ENCODE measurements around the gene ITPR3. TPM values are rescaled to one million over a fixed set of nuclear protein-coding genes. Genes with fewer than 3 reads are reported as not detected.

Gene ITPR3
- total and polyA plus RNA-seq, 2 of the 13 experiments (the other 11 are each of a cell fraction or from before 2014, with no cell fraction given) = 3.8 to 21.4 TPM

DNA sequence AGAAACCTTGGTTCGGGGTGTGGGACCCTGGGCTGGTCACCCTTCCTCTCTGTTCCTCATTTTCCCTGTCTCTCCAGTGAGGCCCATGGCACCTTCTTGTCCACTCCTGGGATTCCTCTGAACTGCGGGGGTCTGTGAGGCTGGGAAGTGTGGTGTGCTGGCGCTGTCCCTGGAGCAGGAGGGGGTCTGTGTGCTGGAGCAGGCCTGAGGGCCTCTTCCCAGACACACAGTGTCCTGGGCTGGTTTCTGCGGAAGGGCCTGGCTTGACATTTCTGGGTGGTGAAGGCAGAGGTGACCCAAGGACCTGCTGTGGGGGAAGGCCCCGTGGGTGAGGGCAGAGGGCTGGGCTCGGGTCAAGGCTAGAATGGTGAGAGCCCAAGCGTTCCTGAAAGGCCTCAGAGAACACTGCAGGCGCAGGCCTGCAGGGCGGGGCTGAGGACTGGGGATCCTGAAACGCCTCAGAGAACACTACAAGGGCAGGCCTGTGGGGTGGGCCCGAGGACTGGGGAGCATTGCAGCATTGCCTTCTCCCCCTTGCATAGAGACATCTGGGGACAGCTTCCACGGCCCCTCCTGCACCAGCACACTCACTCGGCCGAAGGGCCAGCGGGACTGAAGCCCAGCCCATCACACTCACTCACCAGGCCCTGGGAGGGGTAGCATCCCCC is 30.5 kb upstream of the ITPR3 start (continued):
- TF ChIP-seq, protein P1, sequence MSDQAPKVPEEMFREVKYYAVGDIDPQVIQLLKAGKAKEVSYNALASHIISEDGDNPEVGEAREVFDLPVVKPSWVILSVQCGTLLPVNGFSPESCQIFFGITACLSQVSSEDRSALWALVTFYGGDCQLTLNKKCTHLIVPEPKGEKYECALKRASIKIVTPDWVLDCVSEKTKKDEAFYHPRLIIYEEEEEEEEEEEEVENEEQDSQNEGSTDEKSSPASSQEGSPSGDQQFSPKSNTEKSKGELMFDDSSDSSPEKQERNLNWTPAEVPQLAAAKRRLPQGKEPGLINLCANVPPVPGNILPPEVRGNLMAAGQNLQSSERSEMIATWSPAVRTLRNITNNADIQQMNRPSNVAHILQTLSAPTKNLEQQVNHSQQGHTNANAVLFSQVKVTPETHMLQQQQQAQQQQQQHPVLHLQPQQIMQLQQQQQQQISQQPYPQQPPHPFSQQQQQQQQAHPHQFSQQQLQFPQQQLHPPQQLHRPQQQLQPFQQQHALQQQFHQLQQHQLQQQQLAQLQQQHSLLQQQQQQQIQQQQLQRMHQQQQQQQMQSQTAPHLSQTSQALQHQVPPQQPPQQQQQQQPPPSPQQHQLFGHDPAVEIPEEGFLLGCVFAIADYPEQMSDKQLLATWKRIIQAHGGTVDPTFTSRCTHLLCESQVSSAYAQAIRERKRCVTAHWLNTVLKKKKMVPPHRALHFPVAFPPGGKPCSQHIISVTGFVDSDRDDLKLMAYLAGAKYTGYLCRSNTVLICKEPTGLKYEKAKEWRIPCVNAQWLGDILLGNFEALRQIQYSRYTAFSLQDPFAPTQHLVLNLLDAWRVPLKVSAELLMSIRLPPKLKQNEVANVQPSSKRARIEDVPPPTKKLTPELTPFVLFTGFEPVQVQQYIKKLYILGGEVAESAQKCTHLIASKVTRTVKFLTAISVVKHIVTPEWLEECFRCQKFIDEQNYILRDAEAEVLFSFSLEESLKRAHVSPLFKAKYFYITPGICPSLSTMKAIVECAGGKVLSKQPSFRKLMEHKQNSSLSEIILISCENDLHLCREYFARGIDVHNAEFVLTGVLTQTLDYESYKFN (CRISPR knock-in tag; conservative IDR thresholded peaks at IDR 0.05) = peak; percentile 63
- TF ChIP-seq SRSF1 (optimal IDR thresholded peaks at IDR 0.05; ENCODE audit: low read depth, low read length) = peak; percentile 50
- TF ChIP-seq, protein P2, sequence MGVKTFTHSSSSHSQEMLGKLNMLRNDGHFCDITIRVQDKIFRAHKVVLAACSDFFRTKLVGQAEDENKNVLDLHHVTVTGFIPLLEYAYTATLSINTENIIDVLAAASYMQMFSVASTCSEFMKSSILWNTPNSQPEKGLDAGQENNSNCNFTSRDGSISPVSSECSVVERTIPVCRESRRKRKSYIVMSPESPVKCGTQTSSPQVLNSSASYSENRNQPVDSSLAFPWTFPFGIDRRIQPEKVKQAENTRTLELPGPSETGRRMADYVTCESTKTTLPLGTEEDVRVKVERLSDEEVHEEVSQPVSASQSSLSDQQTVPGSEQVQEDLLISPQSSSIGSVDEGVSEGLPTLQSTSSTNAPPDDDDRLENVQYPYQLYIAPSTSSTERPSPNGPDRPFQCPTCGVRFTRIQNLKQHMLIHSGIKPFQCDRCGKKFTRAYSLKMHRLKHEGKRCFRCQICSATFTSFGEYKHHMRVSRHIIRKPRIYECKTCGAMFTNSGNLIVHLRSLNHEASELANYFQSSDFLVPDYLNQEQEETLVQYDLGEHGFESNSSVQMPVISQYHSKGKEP (CRISPR knock-in tag; IDR thresholded peaks at IDR 0.05) = no peak
- TF ChIP-seq YEATS4 (CRISPR knock-in tag; IDR thresholded peaks at IDR 0.05; ENCODE audit: borderline replicate concordance) = no peak; the same call in 1 of the 2 replicates
- TF ChIP-seq, protein P3, sequence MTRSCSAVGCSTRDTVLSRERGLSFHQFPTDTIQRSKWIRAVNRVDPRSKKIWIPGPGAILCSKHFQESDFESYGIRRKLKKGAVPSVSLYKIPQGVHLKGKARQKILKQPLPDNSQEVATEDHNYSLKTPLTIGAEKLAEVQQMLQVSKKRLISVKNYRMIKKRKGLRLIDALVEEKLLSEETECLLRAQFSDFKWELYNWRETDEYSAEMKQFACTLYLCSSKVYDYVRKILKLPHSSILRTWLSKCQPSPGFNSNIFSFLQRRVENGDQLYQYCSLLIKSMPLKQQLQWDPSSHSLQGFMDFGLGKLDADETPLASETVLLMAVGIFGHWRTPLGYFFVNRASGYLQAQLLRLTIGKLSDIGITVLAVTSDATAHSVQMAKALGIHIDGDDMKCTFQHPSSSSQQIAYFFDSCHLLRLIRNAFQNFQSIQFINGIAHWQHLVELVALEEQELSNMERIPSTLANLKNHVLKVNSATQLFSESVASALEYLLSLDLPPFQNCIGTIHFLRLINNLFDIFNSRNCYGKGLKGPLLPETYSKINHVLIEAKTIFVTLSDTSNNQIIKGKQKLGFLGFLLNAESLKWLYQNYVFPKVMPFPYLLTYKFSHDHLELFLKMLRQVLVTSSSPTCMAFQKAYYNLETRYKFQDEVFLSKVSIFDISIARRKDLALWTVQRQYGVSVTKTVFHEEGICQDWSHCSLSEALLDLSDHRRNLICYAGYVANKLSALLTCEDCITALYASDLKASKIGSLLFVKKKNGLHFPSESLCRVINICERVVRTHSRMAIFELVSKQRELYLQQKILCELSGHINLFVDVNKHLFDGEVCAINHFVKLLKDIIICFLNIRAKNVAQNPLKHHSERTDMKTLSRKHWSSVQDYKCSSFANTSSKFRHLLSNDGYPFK (CRISPR knock-in tag; IDR thresholded peaks at IDR 0.05; ENCODE audit: borderline replicate concordance) = no peak
- no peak for TF ChIP-seq FOXA1 (IDR thresholded peaks at IDR 0.05)
- 0 out of 2 replicates have a peak, but pooled peaks have one; percentile 13 for TF ChIP-seq FOXA1 (CRISPR knock-in tag; IDR thresholded peaks at IDR 0.05)
- no peak for TF ChIP-seq GPN1 (CRISPR knock-in tag; IDR thresholded peaks at IDR 0.05; ENCODE audit: borderline replicate concordance)
- TF ChIP-seq, protein P4, sequence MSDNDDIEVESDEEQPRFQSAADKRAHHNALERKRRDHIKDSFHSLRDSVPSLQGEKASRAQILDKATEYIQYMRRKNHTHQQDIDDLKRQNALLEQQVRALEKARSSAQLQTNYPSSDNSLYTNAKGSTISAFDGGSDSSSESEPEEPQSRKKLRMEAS (IDR thresholded peaks at IDR 0.05) = 0 out of 2 replicates have a peak, but pooled peaks have one; percentile 9
- peak; percentile 62; the same call in 1 of the 2 replicates for TF ChIP-seq ZNF263 (CRISPR knock-in tag; IDR thresholded peaks at IDR 0.05)
- TF ChIP-seq NCOR1 (IDR thresholded peaks at IDR 0.05; ENCODE audit: borderline replicate concordance, low read length) = peak; percentile 36; the same call in 1 of the 2 replicates
- TF ChIP-seq, protein P5, sequence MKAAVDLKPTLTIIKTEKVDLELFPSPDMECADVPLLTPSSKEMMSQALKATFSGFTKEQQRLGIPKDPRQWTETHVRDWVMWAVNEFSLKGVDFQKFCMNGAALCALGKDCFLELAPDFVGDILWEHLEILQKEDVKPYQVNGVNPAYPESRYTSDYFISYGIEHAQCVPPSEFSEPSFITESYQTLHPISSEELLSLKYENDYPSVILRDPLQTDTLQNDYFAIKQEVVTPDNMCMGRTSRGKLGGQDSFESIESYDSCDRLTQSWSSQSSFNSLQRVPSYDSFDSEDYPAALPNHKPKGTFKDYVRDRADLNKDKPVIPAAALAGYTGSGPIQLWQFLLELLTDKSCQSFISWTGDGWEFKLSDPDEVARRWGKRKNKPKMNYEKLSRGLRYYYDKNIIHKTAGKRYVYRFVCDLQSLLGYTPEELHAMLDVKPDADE (CRISPR knock-in tag; IDR thresholded peaks at IDR 0.05) = no peak
- TF ChIP-seq, protein P6, sequence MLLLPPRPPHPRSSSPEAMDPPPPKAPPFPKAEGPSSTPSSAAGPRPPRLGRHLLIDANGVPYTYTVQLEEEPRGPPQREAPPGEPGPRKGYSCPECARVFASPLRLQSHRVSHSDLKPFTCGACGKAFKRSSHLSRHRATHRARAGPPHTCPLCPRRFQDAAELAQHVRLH (CRISPR knock-in tag; IDR thresholded peaks at IDR 0.05; ENCODE audit: borderline replicate concordance, low read depth) = no peak; the same call in 1 of the 2 replicates
- peak; percentile 49; the same call in 1 of the 2 replicates for TF ChIP-seq FOSL2 (CRISPR knock-in tag; IDR thresholded peaks at IDR 0.05)
- TF ChIP-seq ZBTB8A (CRISPR knock-in tag; IDR thresholded peaks at IDR 0.05; ENCODE audit: borderline replicate concordance, low read depth) = no peak

Data from HepG2 (cell line).